HepG2 (cell line): Measurements from ENCODE around the gene AKAP8L. TPM values are rescaled to one million over a fixed set of nuclear protein-coding genes. Genes with fewer than 3 reads are reported as not detected.
A peak's percentile ranks its signal among the peaks of the same experiment; 100 is the strongest.

Source experiments
- ATF3 ChIP-seq: sonication (generic); formaldehyde crosslinking; IDR thresholded peaks from 2 replicates; pipeline ENCODE4 v1.4.0; 2020; ENCODE audit warnings: missing genetic modification reagents
- E2F2 ChIP-seq: sonication (generic); formaldehyde crosslinking; IDR thresholded peaks from 2 replicates; pipeline ENCODE4 v1.4.0; 2020; ENCODE audit warnings: missing genetic modification reagents, borderline replicate concordance
- HIC2 ChIP-seq: sonication (generic); formaldehyde crosslinking; IDR thresholded peaks from 2 replicates; pipeline ENCODE4 v1.9.0; 2022; ENCODE audit warnings: low read depth, missing genetic modification reagents
- ISX ChIP-seq: sonication (generic); formaldehyde crosslinking; conservative IDR thresholded peaks from 2 replicates; pipeline ENCODE4 v1.5.0; 2020; ENCODE audit warnings: missing genetic modification reagents
- KLF16 ChIP-seq, 2 experiments: sonication (generic) in 1 of 2; formaldehyde crosslinking in 1 of 2; IDR thresholded peaks; 2 replicates each; pipeline versions ENCODE4 v1.6.1 to v1.8.0; 2016 to 2023; ENCODE audit warnings: missing genetic modification reagents in 2 of 2, missing compliant biosample characterization in 1 of 2
- LBX2 ChIP-seq: sonication (generic); formaldehyde crosslinking; IDR thresholded peaks from 2 replicates; pipeline ENCODE4 v1.5.0; 2020; ENCODE audit warnings: missing genetic modification reagents, mild to moderate bottlenecking, borderline replicate concordance
- MATR3 ChIP-seq: sonication (generic); formaldehyde crosslinking; IDR thresholded peaks from 2 replicates; pipeline ENCODE4 v1.4.0; 2020; ENCODE audit warnings: missing genetic modification reagents
- NCOR1 ChIP-seq: fragments of 200-600 bp; sonication (generic); IDR thresholded peaks from 2 replicates; pipeline ENCODE4 v1.7.0; 2017; ENCODE audit warnings: antibody characterized with exemption, low read length, borderline replicate concordance
- PAWR ChIP-seq: sonication (generic); formaldehyde crosslinking; IDR thresholded peaks from 2 replicates; pipeline ENCODE4 v1.4.0; 2020; ENCODE audit warnings: missing genetic modification reagents, mild to moderate bottlenecking, borderline replicate concordance
- PRPF4 ChIP-seq: fragments of 200-400 bp; formaldehyde crosslinking; IDR thresholded peaks from 2 replicates; pipeline ENCODE4 v1.6.1; 2016; ENCODE audit warnings: low read length, low read depth; ENCODE audit not compliant: poor library complexity, severe bottlenecking
- SMYD3 ChIP-seq: sonication (generic); formaldehyde crosslinking; IDR thresholded peaks from 2 replicates; pipeline ENCODE4 v1.8.1; 2023; ENCODE audit warnings: mild to moderate bottlenecking, missing genetic modification reagents
- SOX13 ChIP-seq, 3 experiments: fragments of 450-650 bp in 1 of 3; sonication (generic) in 1 of 3; formaldehyde crosslinking in 1 of 3; IDR thresholded peaks in 2 of 3; conservative IDR thresholded peaks in 1 of 3; 2 replicates each; pipeline versions ENCODE4 v1.5.0 to v1.6.1; 2016 to 2020; ENCODE audit warnings: antibody characterized with exemption in 1 of 3, mild to moderate bottlenecking in 1 of 3, missing compliant biosample characterization in 1 of 3, missing genetic modification reagents in 1 of 3, moderate library complexity in 1 of 3
- TBP ChIP-seq: sonication (generic); formaldehyde crosslinking; IDR thresholded peaks from 2 replicates; pipeline ENCODE4 v1.5.0; 2020; ENCODE audit warnings: missing genetic modification reagents
- TOE1 ChIP-seq: sonication (generic); formaldehyde crosslinking; IDR thresholded peaks from 2 replicates; pipeline ENCODE4 v1.4.0; 2020; ENCODE audit warnings: mild to moderate bottlenecking, missing genetic modification reagents
- ZBTB26 ChIP-seq: IDR thresholded peaks from 2 replicates; pipeline ENCODE4 v1.6.1; 2016; ENCODE audit warnings: missing compliant biosample characterization, missing genetic modification reagents, borderline replicate concordance
- ZFYVE20 ChIP-seq: sonication (generic); formaldehyde crosslinking; IDR thresholded peaks from 2 replicates; pipeline ENCODE4 v1.8.0; 2023; ENCODE audit warnings: low read depth, mild to moderate bottlenecking, moderate library complexity, missing genetic modification reagents, borderline replicate concordance
- ZNF501 ChIP-seq: sonication (generic); formaldehyde crosslinking; IDR thresholded peaks from 2 replicates; pipeline ENCODE4 v1.5.1; 2020; ENCODE audit warnings: mild to moderate bottlenecking, moderate library complexity, missing genetic modification reagents
- ZNF639 ChIP-seq: conservative IDR thresholded peaks from 2 replicates; pipeline ENCODE4 v1.6.1; 2018; ENCODE audit warnings: missing genetic modification reagents
- ZNF747 ChIP-seq: sonication (generic); formaldehyde crosslinking; IDR thresholded peaks from 2 replicates; pipeline ENCODE4 v1.8.1; 2023; ENCODE audit warnings: missing genetic modification reagents, mild to moderate bottlenecking, borderline replicate concordance
- polyA plus RNA-seq, 8 experiments: library from polyadenylated mRNA; depleted of rRNA in 3 of 8; stranded (reverse) in 7 of 8; unstranded in 1 of 8; fragments of >200 nt; fragmentation: Illumina TruSeq in 4 of 8; extraction: Trizol in 4 of 8; gene quantifications; 2 replicates each; pipeline versions ENCODE4 v1.2.1 to v1.2.3, GENCODE V29; 2011 to 2016; ENCODE audit warnings: low read depth in 4 of 8, missing spikeins in 1 of 8, mixed read lengths in 1 of 8; ENCODE audit not compliant: insufficient read depth in 1 of 8
- total RNA-seq, 5 experiments: library from RNA; depleted of rRNA; stranded (reverse); fragments of >200 nt; fragmentation: Illumina TruSeq; extraction: Trizol; gene quantifications; 2 replicates each; pipeline ENCODE4 v1.2.3, GENCODE V29; 2016; ENCODE audit warnings: low read depth in 1 of 5

AKAP8L gene
- total and polyA plus RNA-seq, 2 of the 13 experiments (the other 11 are each of a cell fraction or from before 2014, with no cell fraction given): 48.2 to 49.6 TPM

- TF ChIP-seq TBP (CRISPR knock-in tag) (no peak), ZFYVE20 (CRISPR knock-in tag) (no peak), ZNF639 (CRISPR knock-in tag) (no peak), MATR3 (CRISPR knock-in tag) (no peak), ZNF747 (CRISPR knock-in tag) (no peak; the same call in none of the 2 replicates), PAWR (CRISPR knock-in tag) (no peak), TOE1 (CRISPR knock-in tag) (no peak), E2F2 (CRISPR knock-in tag) (peak; percentile 27; the same call in 1 of the 2 replicates), ISX (CRISPR knock-in tag) (no peak), LBX2 (no peak), ZNF501 (CRISPR knock-in tag) (peak; percentile 85), ZBTB26 (CRISPR knock-in tag) (0 out of 2 replicates have a peak, but pooled peaks have one; percentile 23), NCOR1 (peak; percentile 42; the same call in 1 of the 2 replicates), ATF3 (CRISPR knock-in tag) (no peak), SMYD3 (CRISPR knock-in tag) (0 out of 2 replicates have a peak, but pooled peaks have one; percentile 64), HIC2 (CRISPR knock-in tag) (no peak), PRPF4 (no peak), KLF16 (CRISPR knock-in tag; IDR thresholded peaks at IDR 0.05) (peak in 1 of 2 experiments; percentile 8; a peak in 1 of 4 replicates), SOX13 (IDR thresholded peaks at IDR 0.05) (no peak), SOX13 (CRISPR knock-in tag; conservative IDR thresholded peaks at IDR 0.05 in 1 of 2, IDR thresholded peaks at IDR 0.05 in 1 of 2) (peak in 1 of 2 experiments; percentile 44; a peak in 1 of 4 replicates)
Observed at GRCh38 chr19:15418579-15419412, at the start of gene AKAP8L (continued).
